ENCODE data around the gene ALKBH6. TPM values are rescaled to one million over a fixed set of nuclear protein-coding genes. Genes with fewer than 3 reads are reported as not detected.

ALKBH6 gene
- total and polyA plus RNA-seq, 2 experiments from 2014 or later, result 33.6 to 51.4 TPM

DNA sequence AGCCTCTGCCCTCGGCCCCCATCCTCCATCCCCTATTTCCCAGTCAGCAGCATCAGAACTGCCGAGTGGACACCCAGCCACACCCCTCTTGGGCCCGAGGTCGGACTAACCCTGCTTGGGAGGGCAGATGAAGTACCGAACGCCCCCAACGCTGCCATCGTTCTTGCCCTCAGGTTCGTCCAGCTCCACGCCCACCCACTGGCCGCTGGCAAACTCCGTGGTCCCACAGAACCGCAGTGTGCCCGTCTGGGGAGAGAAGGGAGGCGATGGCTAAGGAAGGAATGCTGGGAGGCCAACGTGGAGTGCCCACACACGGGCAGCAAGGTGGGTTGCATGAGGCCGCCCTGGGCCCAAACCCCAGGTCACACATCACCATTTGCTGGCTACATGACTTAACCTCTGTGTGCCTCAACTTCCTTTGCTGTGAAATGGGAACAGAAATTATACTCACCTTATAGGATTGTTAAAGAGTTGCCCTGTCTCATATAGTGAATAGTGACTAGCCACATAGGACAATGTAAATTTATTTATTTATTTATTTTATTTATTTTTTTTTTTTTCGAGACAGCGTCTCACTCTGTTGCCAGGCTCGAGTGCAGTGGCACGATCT, 5.2 kb upstream of the ALKBH6 start (continued):
- TF ChIP-seq, protein P1, sequence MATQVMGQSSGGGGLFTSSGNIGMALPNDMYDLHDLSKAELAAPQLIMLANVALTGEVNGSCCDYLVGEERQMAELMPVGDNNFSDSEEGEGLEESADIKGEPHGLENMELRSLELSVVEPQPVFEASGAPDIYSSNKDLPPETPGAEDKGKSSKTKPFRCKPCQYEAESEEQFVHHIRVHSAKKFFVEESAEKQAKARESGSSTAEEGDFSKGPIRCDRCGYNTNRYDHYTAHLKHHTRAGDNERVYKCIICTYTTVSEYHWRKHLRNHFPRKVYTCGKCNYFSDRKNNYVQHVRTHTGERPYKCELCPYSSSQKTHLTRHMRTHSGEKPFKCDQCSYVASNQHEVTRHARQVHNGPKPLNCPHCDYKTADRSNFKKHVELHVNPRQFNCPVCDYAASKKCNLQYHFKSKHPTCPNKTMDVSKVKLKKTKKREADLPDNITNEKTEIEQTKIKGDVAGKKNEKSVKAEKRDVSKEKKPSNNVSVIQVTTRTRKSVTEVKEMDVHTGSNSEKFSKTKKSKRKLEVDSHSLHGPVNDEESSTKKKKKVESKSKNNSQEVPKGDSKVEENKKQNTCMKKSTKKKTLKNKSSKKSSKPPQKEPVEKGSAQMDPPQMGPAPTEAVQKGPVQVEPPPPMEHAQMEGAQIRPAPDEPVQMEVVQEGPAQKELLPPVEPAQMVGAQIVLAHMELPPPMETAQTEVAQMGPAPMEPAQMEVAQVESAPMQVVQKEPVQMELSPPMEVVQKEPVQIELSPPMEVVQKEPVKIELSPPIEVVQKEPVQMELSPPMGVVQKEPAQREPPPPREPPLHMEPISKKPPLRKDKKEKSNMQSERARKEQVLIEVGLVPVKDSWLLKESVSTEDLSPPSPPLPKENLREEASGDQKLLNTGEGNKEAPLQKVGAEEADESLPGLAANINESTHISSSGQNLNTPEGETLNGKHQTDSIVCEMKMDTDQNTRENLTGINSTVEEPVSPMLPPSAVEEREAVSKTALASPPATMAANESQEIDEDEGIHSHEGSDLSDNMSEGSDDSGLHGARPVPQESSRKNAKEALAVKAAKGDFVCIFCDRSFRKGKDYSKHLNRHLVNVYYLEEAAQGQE (IDR thresholded peaks at IDR 0.05; ENCODE audit: unreplicated experiment), result no peak
- no peak for TF ChIP-seq NANOG (IDR thresholded peaks at IDR 0.05; ENCODE audit: borderline replicate concordance)
- TF ChIP-seq JUNB (IDR thresholded peaks at IDR 0.05; ENCODE audit: unreplicated experiment), result no peak
- TF ChIP-seq ZNF331 (CRISPR knock-in tag; IDR thresholded peaks at IDR 0.05; ENCODE audit: low read depth), result no peak
- no peak for TF ChIP-seq EZH2 (IDR thresholded peaks at IDR 0.05; ENCODE audit: low read depth, unreplicated experiment)

DNA sequence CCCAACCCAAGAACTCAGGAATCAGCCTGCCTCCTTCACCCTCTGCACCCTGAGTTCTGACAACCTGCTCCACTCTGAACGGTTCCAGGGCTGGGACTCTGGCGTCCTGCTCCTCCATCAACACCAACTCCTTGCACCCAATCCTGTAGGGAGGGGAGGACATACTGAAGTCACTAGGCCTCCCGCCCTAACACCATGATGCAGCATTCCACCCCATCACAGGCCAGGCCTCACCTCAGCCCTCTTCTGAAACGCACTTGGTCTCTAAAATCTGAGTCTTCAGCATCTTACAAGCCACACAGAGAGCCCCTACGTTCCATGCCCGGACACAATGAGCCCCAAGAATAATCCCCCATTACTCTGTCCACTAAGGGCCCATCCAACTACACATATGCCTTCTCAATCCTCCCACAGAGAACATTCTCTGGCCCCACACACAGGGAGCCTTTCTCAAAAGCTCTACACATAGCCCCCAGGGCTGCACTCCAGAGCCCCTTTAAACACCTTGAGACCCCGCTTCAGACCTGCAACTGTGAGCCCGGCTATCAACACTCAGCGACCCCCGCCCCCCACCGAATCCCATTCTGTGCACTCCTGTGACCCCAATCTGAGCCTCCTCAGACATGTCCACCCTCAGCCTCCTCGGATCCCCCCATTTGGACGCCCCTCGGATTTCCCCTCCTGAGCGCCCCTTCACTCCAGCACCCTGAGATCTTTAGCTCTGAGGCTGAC, 567 bp downstream of the ALKBH6 start:
- Histone ChIP-seq H3K4me3 (peak overlapping the region; percentile 81), H4K20me1 (replicated peaks; ENCODE audit: insufficient read depth) (no peaks in the 10 kb centered on the region), H3K27me3 (ENCODE audit: insufficient read depth) (no peaks in the 10 kb centered on the region), H3K9me2 (ENCODE audit: insufficient read depth) (no peaks in the 10 kb centered on the region), H3K79me2 (replicated peaks; ENCODE audit: insufficient read depth) (peaks cover 9% of the 10 kb centered on the region), H3K4me1 (ENCODE audit: insufficient read depth) (peaks cover 20% of the 10 kb centered on the region; the same call in 1 of the 2 replicates), H3F3A (replicated peaks; ENCODE audit: low read depth) (no peaks in the 10 kb centered on the region), H3K36me3 (ENCODE audit: insufficient read depth) (no peaks in the 10 kb centered on the region), H2AFZ (peak overlapping the region; percentile 87), H3K27ac (ENCODE audit: low read depth) (no peak overlapping the region), H3K4me2 (peak overlapping the region; percentile 91)
- H3K27me3 Mint-ChIP-seq (ENCODE audit: insufficient read depth, low read depth, poor library complexity), result peaks cover 19% of the 10 kb centered on the region
- H3K27ac Mint-ChIP-seq, result peak overlapping the region; percentile 95
- peak overlapping the region; percentile 97 for H3K4me3 Mint-ChIP-seq
- no peak for DNase-seq (ENCODE audit: low spot score)
- H3K9me3 Mint-ChIP-seq, result no peaks in the 10 kb centered on the region
- peaks cover 33% of the 10 kb centered on the region for H3K4me1 Mint-ChIP-seq
- H3K36me3 Mint-ChIP-seq (ENCODE audit: low read depth), result peaks cover 15% of the 10 kb centered on the region; the same call in 2 of the 3 replicates
- no peak for ATAC-seq
- no peak for TF ChIP-seq EZH2 (IDR thresholded peaks at IDR 0.05; ENCODE audit: low read depth, unreplicated experiment)
- TF ChIP-seq JUNB (IDR thresholded peaks at IDR 0.05; ENCODE audit: unreplicated experiment), result no peak
- no peak for TF ChIP-seq EZH2phosphoT487 (IDR thresholded peaks at IDR 0.05; ENCODE audit: unreplicated experiment)
- no peak for TF ChIP-seq POLR2AphosphoS5 (IDR thresholded peaks at IDR 0.05; ENCODE audit: low read depth)
- TF ChIP-seq STAT1 (IDR thresholded peaks at IDR 0.05; ENCODE audit: unreplicated experiment), result no peak
- TF ChIP-seq, protein P2, sequence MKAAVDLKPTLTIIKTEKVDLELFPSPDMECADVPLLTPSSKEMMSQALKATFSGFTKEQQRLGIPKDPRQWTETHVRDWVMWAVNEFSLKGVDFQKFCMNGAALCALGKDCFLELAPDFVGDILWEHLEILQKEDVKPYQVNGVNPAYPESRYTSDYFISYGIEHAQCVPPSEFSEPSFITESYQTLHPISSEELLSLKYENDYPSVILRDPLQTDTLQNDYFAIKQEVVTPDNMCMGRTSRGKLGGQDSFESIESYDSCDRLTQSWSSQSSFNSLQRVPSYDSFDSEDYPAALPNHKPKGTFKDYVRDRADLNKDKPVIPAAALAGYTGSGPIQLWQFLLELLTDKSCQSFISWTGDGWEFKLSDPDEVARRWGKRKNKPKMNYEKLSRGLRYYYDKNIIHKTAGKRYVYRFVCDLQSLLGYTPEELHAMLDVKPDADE (IDR thresholded peaks at IDR 0.05), result no peak
- TF ChIP-seq, protein P1 (IDR thresholded peaks at IDR 0.05; ENCODE audit: unreplicated experiment), result no peak
